Measurements from ENCODE around the gene PLA2G2F. TPM values are rescaled to one million over a fixed set of nuclear protein-coding genes. Genes with fewer than 3 reads are reported as not detected.

Gene PLA2G2F
- total and polyA plus RNA-seq, 2 of the 8 experiments (the other 6 are each of a cell fraction or from before 2014, with no cell fraction given), result not detected

- Histone ChIP-seq H3K9ac (replicated peaks in 1 of 4; ENCODE audit: extremely low read depth in 1 of 4, low read depth in 3 of 4, low read length in 3 of 4) (no peak overlapping the region), H2BK20ac (ENCODE audit: low read length) (no peak overlapping the region), H4K5ac (ENCODE audit: insufficient read length, low read depth, low read length) (no peak overlapping the region), H3K4me1 (replicated peaks in 1 of 4; ENCODE audit: control insufficient read depth in 3 of 4, insufficient read depth in 4 of 4, low read length in 3 of 4) (no peaks in the 10 kb centered on the region), H3K79me1 (ENCODE audit: low read depth, low read length) (no peaks in the 10 kb centered on the region), H4K20me1 (replicated peaks in 1 of 2; ENCODE audit: control insufficient read depth in 1 of 2, insufficient read depth in 2 of 2, low read length in 2 of 2) (no peaks in the 10 kb centered on the region), H3K4me3 (ENCODE audit: extremely low read depth in 1 of 4, insufficient read depth in 2 of 4, low read depth in 3 of 4, low read length in 4 of 4) (no peak overlapping the region), H2AFZ (ENCODE audit: low read length) (no peak overlapping the region), H3K56ac (replicated peaks; ENCODE audit: insufficient read length, low read depth, low read length) (no peak overlapping the region), H3K36me3 (ENCODE audit: control insufficient read depth in 2 of 4, insufficient read depth in 4 of 4, low read length in 3 of 4) (no peaks in the 10 kb centered on the region), H3K14ac (ENCODE audit: insufficient read length) (no peak overlapping the region), H3K79me2 (ENCODE audit: control insufficient read depth in 1 of 2, insufficient read depth in 2 of 2, low read length in 2 of 2) (no peaks in the 10 kb centered on the region), H2AK5ac (ENCODE audit: low read depth, low read length) (no peak overlapping the region), H2BK5ac (ENCODE audit: low read depth, low read length) (no peak overlapping the region), H3K4ac (replicated peaks; ENCODE audit: insufficient read length, low read depth, low read length) (no peak overlapping the region), H3K4me2 (ENCODE audit: insufficient read depth in 1 of 2, low read depth in 2 of 2, low read length in 2 of 2) (no peak overlapping the region), H2BK15ac (ENCODE audit: low read length) (no peak overlapping the region), H3K9me3 (ENCODE audit: insufficient read depth in 2 of 2, low read depth in 1 of 2, low read length in 1 of 2) (peaks cover 0 to under 1% of the 10 kb centered on the region in 2 experiments; a peak in 3 of 4 replicates), H3K27me3 (replicated peaks in 1 of 4; ENCODE audit: control insufficient read depth in 3 of 4, extremely low read depth in 1 of 4, insufficient read depth in 3 of 4, low read length in 3 of 4) (no peaks in the 10 kb centered on the region), H3K23ac (ENCODE audit: insufficient read length) (no peak overlapping the region), H4K8ac (ENCODE audit: extremely low read depth, insufficient read depth, low read length) (no peak overlapping the region), H2BK120ac (replicated peaks; ENCODE audit: low read depth, low read length) (no peak overlapping the region), H3K23me2 (ENCODE audit: low read depth, low read length) (peaks cover 2% of the 10 kb centered on the region; the same call in 1 of the 2 replicates), H3K27ac (ENCODE audit: low read depth, low read length) (no peak overlapping the region), H2BK12ac (ENCODE audit: low read depth, low read length) (no peak overlapping the region), H4K91ac (replicated peaks; ENCODE audit: insufficient read length, low read length) (no peak overlapping the region), H3K18ac (ENCODE audit: extremely low read depth, low read length) (no peak overlapping the region)
- POLR2A ChIA-PET (ENCODE audit: partially characterized antibody), result no interaction called here
- DNase-seq (ENCODE audit: low read depth in 1 of 2, low spot score in 2 of 2) (no peak), FAIRE-seq (no peak)
- CTCF ChIA-PET (ENCODE audit: partially characterized antibody), result interaction anchor here (0.6 kb wide), 1 partner anchor 45 kb away, joined by 3 read pairs; no protein-coding TSS in a partner anchor
- 87% methylated on average over 3 of the region's 3 CpGs; no CpG with 5 or more reads in 1 of the 2 experiments for WGBS, 2 experiments (ENCODE audit: extremely low coverage in 1 of 2, insufficient coverage in 1 of 2, insufficient read length in 1 of 2, insufficient replicate concordance in 2 of 2, low coverage in 1 of 2, low lambda C conversion rate in 2 of 2, missing lambda C conversion rate in 1 of 2)
- TF ChIP-seq ATF2 (IDR thresholded peaks at IDR 0.05; ENCODE audit: low read length), result no peak
- no peak for TF ChIP-seq TEAD4 (IDR thresholded peaks at IDR 0.05; ENCODE audit: low read depth, low read length)
- TF ChIP-seq GABPA (IDR thresholded peaks at IDR 0.05; ENCODE audit: borderline replicate concordance, insufficient read depth, low read length), result no peak
- TF ChIP-seq TCF12 (IDR thresholded peaks at IDR 0.05; ENCODE audit: low read depth, low read length), result no peak
- no peak for TF ChIP-seq SIX5 (IDR thresholded peaks at IDR 0.05; ENCODE audit: low read depth, low read length)
- TF ChIP-seq USF2 (IDR thresholded peaks at IDR 0.05; ENCODE audit: low read length), result no peak
- no peak for TF ChIP-seq POU5F1 (IDR thresholded peaks at IDR 0.05; ENCODE audit: low read depth, low read length)
- TF ChIP-seq CTCF (IDR thresholded peaks at IDR 0.05; ENCODE audit: control extremely low read depth in 1 of 3, insufficient read depth in 1 of 3, low read depth in 1 of 3, low read length in 3 of 3), result no peak
- no peak for TF ChIP-seq POLR2AphosphoS5 (IDR thresholded peaks at IDR 0.05; ENCODE audit: low read depth, low read length)
These were observed 4.1 kb upstream of the PLA2G2F start for GRCh38 chr1:20134995-20135394.
